HG03457 (cell line): Measurements from ENCODE around the gene SHC1.

Source experiments
- ATAC-seq: cut with Tn5 transposase; IDR thresholded peaks from one replicate; pipeline ENCODE4 v1.9.1; 2021; ENCODE audit warnings: moderate number of reproducible peaks; ENCODE audit not compliant: unreplicated experiment

Gene SHC1, protein sequence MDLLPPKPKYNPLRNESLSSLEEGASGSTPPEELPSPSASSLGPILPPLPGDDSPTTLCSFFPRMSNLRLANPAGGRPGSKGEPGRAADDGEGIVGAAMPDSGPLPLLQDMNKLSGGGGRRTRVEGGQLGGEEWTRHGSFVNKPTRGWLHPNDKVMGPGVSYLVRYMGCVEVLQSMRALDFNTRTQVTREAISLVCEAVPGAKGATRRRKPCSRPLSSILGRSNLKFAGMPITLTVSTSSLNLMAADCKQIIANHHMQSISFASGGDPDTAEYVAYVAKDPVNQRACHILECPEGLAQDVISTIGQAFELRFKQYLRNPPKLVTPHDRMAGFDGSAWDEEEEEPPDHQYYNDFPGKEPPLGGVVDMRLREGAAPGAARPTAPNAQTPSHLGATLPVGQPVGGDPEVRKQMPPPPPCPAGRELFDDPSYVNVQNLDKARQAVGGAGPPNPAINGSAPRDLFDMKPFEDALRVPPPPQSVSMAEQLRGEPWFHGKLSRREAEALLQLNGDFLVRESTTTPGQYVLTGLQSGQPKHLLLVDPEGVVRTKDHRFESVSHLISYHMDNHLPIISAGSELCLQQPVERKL

DNA sequence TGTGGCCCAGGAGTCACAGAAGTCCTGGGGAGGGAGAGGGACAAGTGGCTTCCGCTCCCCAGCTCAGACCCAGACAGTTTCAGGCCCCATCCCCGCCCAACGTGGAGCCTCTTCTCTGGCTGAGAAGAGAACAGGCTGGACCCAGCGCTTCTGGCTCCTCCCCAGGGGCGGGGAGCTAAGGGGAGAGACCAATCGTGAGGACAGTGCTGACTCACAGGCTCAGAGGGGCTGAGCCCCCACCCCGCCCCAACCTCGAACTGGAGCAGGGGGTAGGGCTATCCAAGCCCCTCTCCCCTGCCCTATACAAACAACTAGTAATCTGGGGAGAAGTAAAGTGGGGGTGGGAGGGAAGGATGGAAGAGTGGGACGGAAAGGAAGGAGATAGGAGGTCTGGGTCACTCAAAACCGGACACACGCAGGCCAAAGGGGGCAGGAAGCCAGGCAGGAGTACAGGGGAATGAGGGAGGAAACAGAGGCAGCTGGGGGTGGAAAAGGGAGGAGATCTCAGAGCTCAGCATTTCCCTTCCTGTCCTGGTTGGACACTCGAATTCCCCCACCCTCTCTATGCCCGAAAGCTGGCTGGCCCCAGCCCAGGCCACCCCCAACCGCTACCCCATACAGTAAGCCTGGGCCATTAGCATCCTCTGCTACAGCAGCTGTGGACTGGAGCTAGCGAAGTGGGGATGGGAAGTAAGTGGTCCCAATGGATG lies at the start of gene SHC1:
Gene SHC1, minus strand, starts transcription at position 117 of the 710 bp plus-strand sequence. CDS start 221 bp downstream, outside the sequence.
- ATAC-seq: no peak

DNA sequence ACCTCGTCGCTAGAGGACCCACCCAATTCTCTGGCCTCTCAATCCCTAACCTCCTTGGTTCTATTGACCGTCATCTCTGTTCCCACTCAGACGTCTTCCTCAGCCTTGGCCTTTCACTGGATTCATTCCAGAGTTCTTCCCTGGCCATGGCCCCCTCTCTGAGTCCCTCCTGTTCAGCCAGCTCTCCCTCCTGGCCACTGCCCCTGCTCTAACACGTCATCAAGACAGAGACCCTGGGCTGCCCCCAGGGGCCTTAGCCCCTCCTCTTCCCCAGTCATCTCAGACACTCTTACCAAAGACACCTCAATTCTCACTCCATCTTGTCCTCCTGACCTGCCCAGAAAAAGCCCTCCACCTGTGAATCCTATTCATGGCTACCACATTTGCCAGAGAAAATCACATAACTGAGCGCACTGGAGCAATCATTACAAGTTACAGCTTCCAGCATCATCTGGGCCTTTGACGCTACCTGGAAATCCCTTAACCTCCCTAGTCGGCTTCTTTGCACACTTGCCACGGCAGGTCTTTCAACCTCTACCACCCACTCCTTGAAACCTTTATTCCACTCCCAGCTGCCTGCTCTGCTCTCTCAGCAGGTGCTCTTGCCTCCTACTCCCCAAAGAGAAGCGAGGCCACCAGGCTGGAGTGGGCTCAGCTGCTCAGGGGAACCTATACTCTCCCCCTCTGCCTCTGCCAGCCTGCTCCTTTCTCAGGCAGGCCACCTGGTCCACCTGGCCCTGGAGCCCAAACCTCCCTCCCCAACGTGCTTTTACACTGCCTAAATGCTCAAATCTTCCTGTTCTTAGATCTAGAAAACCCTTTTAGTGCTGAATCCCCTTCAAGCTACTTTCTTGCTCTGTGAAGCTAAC lies 49.1 kb upstream of the SHC1 start:
- ATAC-seq: no peak

DNA sequence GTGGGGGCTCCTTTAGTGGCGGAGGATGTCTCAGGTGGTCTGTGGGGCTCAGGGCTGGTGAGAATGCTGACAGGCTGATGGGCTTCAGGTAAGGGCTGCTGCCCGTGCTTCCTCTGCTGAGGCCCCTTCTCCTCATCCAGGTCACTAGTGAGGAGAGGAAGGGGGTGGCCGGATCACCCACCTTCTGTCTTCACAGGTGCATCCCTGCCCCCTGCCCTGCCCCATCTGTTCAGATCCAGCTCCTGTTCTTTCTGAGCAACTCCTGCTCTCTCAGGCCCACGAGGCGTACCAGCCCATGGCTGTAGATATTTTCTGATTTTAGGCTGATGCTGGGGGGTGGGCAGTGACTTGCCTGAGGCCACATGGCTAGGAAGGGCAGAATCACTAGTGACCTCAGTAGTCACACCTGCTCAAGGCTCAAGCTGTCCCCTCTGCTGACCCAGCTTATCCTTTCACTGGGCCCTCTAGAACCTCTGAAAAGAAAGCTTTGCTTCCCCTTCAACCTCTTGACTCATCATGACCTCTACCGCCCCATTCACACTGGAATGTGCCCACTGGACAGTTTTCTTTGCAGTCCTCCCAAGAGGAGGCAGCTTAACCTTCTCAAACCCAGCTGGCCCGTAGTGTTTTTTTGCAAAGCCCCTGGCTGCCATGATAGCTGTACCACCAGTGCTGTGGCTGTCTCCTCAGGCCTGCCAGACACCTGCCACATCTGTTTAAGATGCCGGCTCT lies 48.2 kb upstream of the SHC1 start:
- ATAC-seq: no peak

DNA sequence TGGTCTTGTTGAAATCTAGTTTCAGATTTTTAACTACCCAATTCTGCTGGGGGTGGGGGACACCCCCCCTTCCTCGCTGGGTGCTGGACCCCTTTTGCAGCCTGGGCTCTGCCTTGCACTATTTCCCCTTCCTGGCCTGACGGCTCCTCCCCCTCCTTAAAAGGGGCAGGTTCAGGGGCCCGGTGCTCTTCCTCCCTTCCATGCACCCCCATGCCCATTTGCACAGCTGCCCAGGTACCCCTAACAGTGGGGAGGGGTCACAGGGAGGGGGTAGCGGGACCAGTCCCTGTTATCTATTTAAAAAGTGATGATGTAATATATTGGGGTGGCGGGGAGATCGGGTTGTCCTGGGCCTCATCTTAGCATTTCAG lies 47.4 kb upstream of the SHC1 start:
- ATAC-seq: no peak

DNA sequence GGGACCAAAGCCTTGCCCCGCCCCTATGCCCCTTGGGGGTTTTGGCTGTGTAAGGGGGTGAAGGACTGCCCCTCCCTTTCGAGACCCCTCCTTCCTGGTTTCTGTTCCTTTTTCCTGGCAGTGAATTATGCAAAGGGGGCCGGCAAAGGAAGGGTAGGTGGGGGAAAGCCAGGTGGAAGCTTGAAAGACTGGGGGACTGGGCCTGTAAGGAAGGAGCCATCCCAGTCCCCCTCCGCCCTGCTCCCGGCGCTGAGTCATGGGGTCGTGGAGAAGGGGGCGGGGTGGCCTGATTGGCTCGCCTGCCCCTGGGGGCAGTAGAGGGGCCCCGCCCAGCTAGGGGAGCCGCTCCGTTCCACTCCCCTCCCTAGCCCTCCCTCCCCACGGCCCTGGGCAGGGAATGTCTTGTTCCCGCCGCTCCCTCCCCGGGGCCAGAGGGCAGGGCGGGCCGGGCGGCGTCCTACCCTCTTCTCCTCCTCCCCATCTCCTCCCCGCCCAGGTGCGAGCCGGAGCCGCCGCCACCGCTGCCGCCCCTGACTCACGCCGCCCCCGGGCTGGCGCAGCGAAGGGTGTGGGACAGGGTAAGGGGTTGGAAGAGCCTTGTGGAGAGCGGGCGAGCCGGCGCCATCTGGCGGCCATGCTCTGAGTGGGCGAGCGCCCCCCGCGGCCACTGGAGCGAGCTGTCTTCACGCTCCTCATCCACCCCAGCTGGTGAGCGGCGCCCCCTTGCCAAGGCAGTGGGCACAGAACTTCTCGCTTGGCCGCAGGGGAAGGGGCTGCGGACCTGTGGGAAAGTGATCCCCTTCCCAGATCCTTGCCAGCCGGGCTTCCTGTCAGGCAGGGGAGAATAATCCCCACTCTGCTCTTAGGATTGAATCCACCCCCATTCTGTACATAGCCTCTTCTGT lies 46.7 kb upstream of the SHC1 start:
- no peak for ATAC-seq

DNA sequence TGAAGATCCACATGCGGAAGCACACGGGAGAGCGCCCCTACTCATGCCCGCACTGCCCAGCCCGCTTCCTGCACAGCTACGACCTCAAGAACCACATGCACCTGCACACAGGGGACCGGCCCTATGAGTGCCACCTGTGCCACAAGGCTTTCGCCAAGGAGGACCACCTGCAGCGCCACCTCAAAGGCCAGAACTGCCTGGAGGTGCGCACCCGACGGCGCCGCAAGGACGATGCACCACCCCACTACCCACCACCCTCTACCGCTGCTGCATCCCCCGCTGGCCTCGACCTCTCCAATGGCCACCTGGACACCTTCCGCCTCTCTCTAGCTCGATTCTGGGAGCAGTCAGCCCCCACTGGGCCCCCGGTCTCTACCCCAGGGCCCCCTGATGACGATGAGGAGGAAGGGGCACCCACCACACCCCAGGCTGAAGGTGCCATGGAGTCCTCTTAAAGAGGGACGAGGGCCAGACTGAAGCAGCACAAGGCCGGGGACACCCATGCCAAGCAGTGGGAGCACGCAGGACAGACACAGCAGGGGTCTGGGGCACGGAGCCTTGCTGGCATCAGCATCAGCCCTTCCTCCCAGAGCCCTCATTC lies 45.8 kb upstream of the SHC1 start:
- ATAC-seq: no peak

DNA sequence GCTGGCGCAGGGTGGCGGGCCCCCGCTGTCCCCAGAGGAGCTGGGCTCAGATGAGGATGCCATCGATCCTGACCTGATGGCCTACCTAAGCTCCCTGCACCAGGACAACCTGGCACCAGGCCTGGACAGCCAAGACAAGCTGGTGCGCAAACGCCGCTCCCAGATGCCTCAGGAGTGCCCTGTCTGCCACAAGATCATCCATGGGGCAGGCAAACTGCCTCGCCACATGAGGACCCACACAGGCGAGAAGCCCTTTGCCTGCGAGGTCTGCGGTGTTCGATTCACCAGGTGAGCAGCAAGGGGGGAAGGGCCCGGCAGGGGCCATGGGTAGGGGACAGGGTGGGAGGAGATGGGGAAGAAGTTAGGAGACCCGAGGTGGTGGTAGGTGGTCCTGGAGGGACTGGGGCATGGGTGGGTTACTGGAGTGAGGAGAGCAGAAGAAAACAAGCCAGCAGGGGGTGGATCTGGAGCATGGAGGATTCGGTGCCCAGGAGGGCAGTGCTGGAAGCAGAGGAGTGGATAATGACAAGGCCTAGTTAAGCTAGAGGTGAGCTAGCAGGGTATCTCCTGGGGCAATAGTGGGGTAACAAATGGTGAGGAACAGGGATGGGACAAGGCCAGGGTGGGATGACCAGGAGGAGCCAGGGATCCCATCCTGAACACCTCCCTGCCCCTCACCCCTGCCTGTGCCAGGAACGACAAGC lies 45.1 kb upstream of the SHC1 start:
- no peak for ATAC-seq

DNA sequence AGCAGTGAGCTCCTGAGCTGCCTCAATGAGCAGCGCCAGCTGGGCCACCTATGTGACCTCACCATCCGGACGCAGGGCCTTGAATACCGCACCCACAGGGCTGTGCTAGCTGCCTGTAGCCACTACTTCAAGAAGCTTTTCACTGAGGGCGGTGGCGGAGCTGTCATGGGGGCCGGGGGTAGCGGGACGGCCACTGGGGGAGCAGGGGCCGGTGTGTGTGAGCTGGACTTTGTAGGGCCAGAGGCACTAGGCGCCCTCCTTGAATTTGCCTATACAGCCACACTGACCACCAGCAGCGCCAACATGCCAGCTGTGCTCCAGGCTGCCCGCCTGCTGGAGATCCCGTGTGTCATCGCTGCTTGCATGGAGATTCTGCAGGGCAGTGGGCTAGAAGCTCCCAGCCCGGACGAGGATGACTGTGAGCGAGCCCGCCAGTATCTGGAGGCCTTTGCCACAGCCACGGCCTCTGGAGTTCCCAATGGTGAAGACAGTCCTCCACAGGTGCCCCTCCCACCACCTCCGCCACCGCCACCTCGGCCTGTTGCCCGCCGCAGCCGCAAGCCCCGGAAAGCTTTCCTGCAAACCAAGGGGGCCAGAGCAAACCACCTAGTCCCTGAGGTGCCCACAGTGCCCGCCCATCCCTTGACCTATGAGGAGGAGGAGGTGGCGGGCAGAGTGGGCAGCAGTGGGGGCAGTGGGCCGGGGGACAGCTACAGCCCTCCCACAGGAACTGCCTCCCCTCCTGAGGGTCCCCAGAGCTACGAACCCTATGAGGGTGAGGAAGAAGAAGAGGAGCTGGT lies 44.4 kb upstream of the SHC1 start:
- ATAC-seq: no peak

DNA sequence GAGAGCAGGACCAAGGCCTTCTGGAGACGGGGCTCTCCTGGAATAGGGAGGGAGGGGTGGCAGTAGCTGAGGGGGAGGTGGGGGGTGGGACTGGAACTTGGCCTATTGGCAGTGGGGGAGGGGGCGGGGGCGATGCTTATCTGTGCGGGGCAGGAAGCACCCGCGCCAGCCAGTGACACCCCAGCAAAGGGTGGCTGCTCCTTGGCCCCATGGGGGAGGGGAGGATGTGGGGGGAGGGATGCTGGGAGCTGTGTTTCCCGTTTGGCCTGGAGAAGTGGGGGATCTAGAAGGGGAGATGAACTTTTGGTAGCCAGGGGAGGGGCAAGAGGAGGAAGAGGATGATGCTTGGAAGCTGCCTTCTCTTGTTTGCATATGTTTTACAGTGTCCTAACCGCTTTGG lies 43.1 kb upstream of the SHC1 start:
- no peak for ATAC-seq

DNA sequence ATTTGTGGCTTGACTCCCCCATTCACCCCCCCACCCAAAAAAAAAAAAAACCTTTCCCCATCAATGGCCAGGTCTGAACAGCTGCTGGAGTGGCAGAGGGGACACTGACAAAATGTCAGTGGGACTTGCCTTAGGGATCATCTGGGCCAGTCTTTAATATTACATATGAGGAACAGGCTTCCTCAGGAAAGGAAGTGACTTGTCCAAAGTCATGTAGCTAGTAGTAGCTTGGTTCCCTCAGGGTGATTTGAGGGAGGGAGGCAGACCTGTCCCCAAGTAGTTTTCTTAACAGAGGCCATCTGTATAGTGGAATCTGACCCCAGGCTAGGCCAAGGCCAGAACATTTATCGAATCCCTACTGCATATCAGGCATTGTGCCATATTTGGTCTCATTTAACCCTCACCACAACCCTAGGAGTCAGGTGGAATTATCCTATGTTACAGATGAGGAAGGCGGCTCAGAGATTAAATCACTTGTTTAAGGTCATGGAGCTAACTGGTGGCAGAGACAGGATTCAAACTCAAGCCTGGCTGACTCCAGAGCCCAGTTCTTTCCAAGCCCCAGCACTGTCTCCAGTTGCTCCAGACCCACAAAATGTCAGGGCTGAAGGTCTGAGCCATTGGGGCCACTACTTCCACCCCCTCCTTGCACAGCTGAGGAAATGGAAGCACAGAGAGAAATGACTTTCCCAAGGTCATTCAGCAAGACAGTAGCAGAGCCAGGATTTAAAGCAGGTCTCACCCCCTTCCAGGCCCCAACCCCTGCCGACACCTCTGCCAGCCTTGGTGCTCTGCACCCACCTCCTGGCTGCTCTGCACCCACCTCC lies 42.4 kb upstream of the SHC1 start:
- no peak for ATAC-seq

DNA sequence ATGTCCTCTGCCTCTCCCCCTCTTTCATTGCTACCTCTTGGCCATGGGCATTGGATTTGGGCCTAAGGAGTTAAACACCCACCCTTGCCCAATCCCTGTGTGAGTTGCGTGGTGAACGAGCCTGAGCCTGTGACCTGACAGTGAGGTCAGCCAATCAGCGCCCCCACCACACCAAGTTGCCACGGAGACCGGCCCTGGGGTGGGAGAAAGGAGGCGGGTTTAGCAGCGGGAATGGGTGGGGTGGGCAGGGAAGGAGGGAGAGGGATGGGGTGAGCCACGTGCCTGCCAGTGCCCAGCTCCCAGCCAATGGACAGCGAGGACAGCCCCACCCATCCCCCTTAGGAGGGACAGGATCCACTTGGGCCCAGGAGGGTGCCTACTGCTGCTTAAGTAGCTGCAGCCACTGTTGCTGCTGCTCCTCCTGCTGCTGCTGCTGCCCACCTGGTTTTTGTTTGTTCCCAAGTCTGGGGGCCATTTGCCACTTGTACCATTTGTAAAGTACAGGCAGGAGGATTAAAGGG lies 41.5 kb upstream of the SHC1 start:
- no peak for ATAC-seq

DNA sequence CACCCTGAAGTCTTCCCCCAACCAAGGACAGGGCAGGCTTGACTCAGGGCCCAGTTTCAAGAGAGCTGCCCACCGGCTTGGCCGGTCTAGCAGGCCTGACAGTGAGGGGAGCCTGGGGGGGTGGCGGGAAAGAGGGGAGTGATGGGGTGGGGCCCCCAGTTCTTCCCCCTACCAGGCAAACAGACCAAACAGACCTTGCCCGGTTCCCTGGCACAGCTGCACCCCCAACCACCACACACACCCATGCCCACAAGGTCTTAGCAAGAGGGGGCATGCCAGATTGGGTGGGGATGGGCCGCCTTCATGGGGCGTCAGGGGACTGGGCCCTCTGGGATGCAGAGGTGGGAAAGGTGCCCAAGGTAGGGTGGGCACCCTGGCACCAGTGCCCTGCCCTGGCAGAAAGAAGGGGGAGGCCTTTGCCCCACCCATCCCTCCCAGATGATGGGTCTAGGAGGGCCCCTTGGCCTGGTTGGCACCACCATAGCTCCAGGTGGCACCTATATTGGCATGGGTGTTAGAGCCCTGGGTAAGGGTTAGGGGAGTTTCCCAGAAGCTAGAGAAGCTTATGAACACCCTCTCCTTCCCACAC lies 41.0 kb upstream of the SHC1 start:
- ATAC-seq: no peak

DNA sequence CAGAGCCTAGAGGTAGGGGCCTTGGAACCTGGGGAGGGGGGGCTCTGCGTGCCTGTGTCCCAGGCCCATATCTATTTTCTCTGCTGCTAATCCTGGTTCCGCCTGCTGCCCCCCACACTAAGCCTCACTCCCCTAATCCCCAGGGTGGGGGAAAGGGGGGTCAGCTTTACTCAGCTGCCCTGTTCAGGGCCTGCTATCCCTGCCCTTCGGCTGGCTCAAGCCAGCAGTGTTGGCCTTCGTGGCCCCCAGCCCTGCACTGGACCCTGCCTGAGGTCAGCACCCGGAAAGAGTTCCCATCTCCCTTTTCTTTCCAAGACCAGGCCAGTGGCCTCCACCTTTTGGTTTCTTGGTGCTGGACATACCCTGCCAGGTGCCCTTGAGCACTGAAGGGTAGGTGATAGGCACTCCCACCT lies 40.5 kb upstream of the SHC1 start:
- no peak for ATAC-seq

DNA sequence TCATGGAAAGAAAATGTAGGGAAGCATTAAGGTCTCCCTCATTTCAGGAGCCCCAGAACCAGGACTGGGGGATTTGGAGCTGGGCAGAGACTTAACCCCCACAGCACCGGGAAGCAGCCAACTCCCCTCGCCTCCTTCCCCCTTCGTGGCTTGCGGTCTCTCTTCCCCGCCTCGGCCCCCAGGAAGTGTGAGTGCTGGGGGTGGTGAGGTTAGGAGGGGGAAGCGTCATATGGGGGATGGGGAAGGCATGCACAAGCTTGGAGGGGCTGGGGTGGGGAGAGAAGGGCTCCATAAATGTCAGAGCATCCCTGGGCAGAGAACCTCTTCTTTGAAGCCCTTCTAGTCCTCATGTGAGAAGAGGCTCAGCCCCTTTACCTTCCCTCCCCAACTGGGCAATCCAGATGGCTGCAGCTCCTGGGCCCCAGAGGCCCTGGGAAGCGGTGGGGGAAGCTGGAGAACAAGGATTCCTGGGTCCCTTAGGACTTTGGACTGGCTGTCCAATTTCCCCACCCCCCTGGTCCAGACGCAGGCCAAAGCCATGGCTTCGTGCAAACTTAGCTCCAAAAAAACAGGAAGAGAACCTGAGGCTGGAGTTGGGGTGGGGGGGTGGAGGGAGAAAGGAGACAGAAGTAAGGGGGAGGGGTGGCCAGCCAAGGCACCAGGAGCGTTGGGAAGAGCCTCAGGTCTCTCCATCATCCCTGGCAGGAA lies 39.8 kb upstream of the SHC1 start:
- no peak for ATAC-seq

DNA sequence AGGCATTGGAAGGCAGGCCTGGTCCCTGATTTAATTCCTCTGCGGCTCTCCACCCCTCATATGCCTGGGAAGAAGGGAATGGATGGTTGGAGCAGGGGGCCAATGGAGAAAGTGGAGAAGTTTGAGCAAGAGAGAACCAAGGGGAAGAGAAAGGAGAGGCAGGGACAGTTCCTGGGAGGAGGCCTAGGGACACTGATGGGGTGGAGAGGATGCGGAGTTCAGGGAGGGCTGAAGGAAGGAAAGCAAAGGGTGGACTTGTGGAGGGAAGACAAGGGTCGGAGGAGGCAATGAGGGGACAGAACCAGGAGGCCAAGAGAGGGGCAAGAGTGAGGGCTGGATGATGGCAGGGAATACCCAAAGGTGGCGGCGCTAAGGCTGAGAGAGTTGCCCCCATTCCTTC lies 39.2 kb upstream of the SHC1 start:
- ATAC-seq: no peak
